ENCODE data around the gene SPATA16.

DNA sequence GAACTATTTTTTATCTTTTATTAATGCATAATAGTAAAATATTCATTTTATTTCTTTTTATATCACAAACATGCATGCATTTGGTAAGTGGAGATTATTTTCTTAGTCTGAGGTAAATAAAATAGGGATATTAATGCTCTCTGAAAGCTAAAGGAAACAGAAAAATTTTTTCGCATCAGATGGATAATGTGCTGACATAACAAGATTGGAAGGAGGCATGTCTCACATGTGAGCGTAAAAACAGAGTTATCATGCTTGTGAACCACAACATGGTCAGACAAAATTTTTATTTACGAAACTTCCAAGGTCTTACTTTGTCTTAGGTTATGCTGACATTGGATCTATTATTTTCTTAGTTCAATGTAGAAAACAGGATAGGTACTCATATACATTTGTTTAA, 166.1 kb downstream of the SPATA16 start:
- no peak for TF ChIP-seq EZH2 (IDR thresholded peaks at IDR 0.05)
- no peak for TF ChIP-seq POLR2AphosphoS5 (IDR thresholded peaks at IDR 0.05; ENCODE audit: borderline replicate concordance, low read depth, low read length)
